ENCODE results near the gene UBTD1.

UBTD1 gene

GRCh38 chr10:97600616-97601015, 101.9 kb downstream of the UBTD1 start:
- Mint-ChIP-seq H3K4me1 (no peaks in the 10 kb centered on the region), H3K27me3 (peaks cover 2% of the 10 kb centered on the region), H3K36me3 (ENCODE audit: low read depth) (no peaks in the 10 kb centered on the region), H3K27ac (no peak overlapping the region), H3K9me3 (no peaks in the 10 kb centered on the region), H3K4me3 (no peak overlapping the region)
- no peak for DNase-seq
- ATAC-seq = no peak

- no peaks in the 10 kb centered on the region for H3K4me1 Mint-ChIP-seq
- H3K9me3 Mint-ChIP-seq = no peaks in the 10 kb centered on the region
- H3K27me3 Mint-ChIP-seq = peaks cover 2% of the 10 kb centered on the region
- no peaks in the 10 kb centered on the region for H3K36me3 Mint-ChIP-seq (ENCODE audit: low read depth)
- DNase-seq (no peak), ATAC-seq (no peak)
- no peak overlapping the region for H3K4me3 Mint-ChIP-seq
- no peak overlapping the region for H3K27ac Mint-ChIP-seq
Measured at GRCh38 chr10:97601268-97602215, 102.8 kb downstream of the UBTD1 start.

- DNase-seq = no peak
- no peak for ATAC-seq
- Mint-ChIP-seq H3K36me3 (ENCODE audit: low read depth) (no peaks in the 10 kb centered on the region), H3K27ac (no peak overlapping the region), H3K4me1 (no peaks in the 10 kb centered on the region), H3K9me3 (no peaks in the 10 kb centered on the region), H3K4me3 (no peak overlapping the region), H3K27me3 (peaks cover 2% of the 10 kb centered on the region)
Measured at GRCh38 chr10:97607095-97607636, 108.4 kb downstream of the UBTD1 start.

GRCh38 chr10:97608991-97609561, 110.4 kb downstream of the UBTD1 start:
- Mint-ChIP-seq H3K9me3 (no peaks in the 10 kb centered on the region), H3K36me3 (ENCODE audit: low read depth) (no peaks in the 10 kb centered on the region), H3K4me3 (no peak overlapping the region), H3K27me3 (peaks cover 2% of the 10 kb centered on the region), H3K4me1 (no peaks in the 10 kb centered on the region), H3K27ac (no peak overlapping the region)
- DNase-seq (no peak), ATAC-seq (no peak)

- H3K27ac Mint-ChIP-seq = no peak overlapping the region
- no peaks in the 10 kb centered on the region for H3K4me1 Mint-ChIP-seq
- H3K36me3 Mint-ChIP-seq (ENCODE audit: low read depth) = peaks cover 3% of the 10 kb centered on the region
- ATAC-seq (no peak), DNase-seq (no peak)
- H3K27me3 Mint-ChIP-seq = no peaks in the 10 kb centered on the region
- H3K9me3 Mint-ChIP-seq = no peaks in the 10 kb centered on the region
- H3K4me3 Mint-ChIP-seq = no peak overlapping the region
Measured at GRCh38 chr10:97611473-97611872, 112.7 kb downstream of the UBTD1 start.

GRCh38 chr10:97612386-97612785, 113.7 kb downstream of the UBTD1 start:
- H3K27me3 Mint-ChIP-seq = no peaks in the 10 kb centered on the region
- no peaks in the 10 kb centered on the region for H3K4me1 Mint-ChIP-seq
- DNase-seq = no peak
- peaks cover 3% of the 10 kb centered on the region for H3K36me3 Mint-ChIP-seq (ENCODE audit: low read depth)
- ATAC-seq = no peak
- H3K27ac Mint-ChIP-seq = no peak overlapping the region
- no peak overlapping the region for H3K4me3 Mint-ChIP-seq
- H3K9me3 Mint-ChIP-seq = no peaks in the 10 kb centered on the region

GRCh38 chr10:97618285-97618684, 119.6 kb downstream of the UBTD1 start:
- ATAC-seq (no peak), DNase-seq (no peak)
- H3K4me3 Mint-ChIP-seq = no peak overlapping the region
- no peak overlapping the region for H3K27ac Mint-ChIP-seq
- H3K36me3 Mint-ChIP-seq (ENCODE audit: low read depth) = peaks cover 3% of the 10 kb centered on the region
- no peaks in the 10 kb centered on the region for H3K9me3 Mint-ChIP-seq
- no peaks in the 10 kb centered on the region for H3K4me1 Mint-ChIP-seq
- H3K27me3 Mint-ChIP-seq = no peaks in the 10 kb centered on the region

GRCh38 chr10:97618733-97619132, 120.0 kb downstream of the UBTD1 start:
- no peaks in the 10 kb centered on the region for H3K9me3 Mint-ChIP-seq
- DNase-seq (no peak), ATAC-seq (no peak)
- H3K4me1 Mint-ChIP-seq = no peaks in the 10 kb centered on the region
- H3K36me3 Mint-ChIP-seq (ENCODE audit: low read depth) = peaks cover 3% of the 10 kb centered on the region
- no peak overlapping the region for H3K4me3 Mint-ChIP-seq
- H3K27ac Mint-ChIP-seq = no peak overlapping the region
- no peaks in the 10 kb centered on the region for H3K27me3 Mint-ChIP-seq

Data from activated naive CD8-positive, alpha-beta T cell treated with anti-CD3 and anti-CD28 coated beads, Interleukin-2, amount 50 U/mL, for 24 hours (primary cell).